HG03159 (cell line): Measurements from ENCODE around the gene ZRANB2.

Source experiments
- ATAC-seq: cut with Tn5 transposase; IDR thresholded peaks from one replicate; pipeline ENCODE4 v1.9.1; 2021; ENCODE audit warnings: mild to moderate bottlenecking, moderate library complexity; ENCODE audit not compliant: unreplicated experiment

The ZRANB2 gene

GRCh38 chr1:71030026-71030425 lies 50.8 kb downstream of the ZRANB2 start:
- no peak for ATAC-seq

- ATAC-seq: no peak
Measured at GRCh38 chr1:71028981-71029380, 51.9 kb downstream of the ZRANB2 start.

GRCh38 chr1:71027991-71028390 lies 52.8 kb downstream of the ZRANB2 start:
- no peak for ATAC-seq

- no peak for ATAC-seq
Measured at GRCh38 chr1:71026093-71026492, 54.7 kb downstream of the ZRANB2 start.

- ATAC-seq: no peak
Measured at GRCh38 chr1:71023515-71023914, 57.3 kb downstream of the ZRANB2 start.

GRCh38 chr1:71019233-71019969 lies 61.4 kb downstream of the ZRANB2 start:
- no peak for ATAC-seq

GRCh38 chr1:71018791-71019190 lies 62.0 kb downstream of the ZRANB2 start:
- no peak for ATAC-seq

- ATAC-seq: no peak
Measured at GRCh38 chr1:71015745-71016144, 65.1 kb downstream of the ZRANB2 start.

GRCh38 chr1:71014178-71014579 lies 66.7 kb downstream of the ZRANB2 start:
- no peak for ATAC-seq
